AG08396 (cell line): Measurements from ENCODE around the gene GPR135.
A peak's percentile ranks its signal among the peaks of the same experiment; 100 is the strongest.

Source experiments
- DNase-seq: peaks from one replicate; pipeline ENCODE4 v3.0.0; 2012; ENCODE audit warnings: low spot score, mixed read lengths

Gene GPR135, protein sequence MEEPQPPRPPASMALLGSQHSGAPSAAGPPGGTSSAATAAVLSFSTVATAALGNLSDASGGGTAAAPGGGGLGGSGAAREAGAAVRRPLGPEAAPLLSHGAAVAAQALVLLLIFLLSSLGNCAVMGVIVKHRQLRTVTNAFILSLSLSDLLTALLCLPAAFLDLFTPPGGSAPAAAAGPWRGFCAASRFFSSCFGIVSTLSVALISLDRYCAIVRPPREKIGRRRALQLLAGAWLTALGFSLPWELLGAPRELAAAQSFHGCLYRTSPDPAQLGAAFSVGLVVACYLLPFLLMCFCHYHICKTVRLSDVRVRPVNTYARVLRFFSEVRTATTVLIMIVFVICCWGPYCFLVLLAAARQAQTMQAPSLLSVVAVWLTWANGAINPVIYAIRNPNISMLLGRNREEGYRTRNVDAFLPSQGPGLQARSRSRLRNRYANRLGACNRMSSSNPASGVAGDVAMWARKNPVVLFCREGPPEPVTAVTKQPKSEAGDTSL

DNA sequence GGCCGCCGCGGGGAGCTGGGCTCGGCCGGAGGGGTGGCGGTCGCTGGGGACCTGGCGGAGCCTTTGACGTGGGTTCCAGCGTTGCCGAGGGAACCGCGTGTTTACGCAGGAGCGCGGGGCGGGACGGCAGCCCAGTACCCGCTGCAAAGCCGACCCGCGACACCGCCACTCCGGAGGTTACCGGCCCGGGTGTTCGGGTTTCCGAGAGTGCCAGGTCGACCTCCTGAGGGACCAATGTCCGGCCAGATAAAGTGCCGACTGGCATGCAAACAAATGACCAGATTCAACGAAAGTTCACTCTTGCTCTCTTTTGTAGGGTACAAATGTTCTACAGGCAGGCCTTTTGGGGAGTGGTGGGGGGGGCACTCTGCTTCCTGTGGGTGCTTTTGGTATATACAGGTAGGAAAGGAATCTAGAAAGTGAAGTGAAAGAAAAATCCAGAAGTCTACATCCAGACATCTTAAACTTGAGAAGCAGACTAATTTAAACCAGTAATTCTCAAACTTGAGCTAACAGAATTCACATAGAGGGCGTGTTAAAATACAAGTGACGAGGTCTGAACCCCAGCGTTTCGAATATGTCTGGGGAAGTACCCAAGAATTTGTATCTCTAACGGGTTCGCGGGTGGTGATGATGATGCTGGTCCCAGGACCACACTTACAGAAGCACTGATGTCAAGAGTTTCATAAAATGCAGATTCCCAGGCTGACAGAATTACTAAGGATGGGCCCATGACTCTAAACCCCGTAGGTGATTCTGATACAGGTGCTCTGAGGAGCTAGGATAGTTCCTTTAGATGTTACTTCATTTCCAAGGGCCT lies at the start of gene GPR135:
Gene GPR135, minus strand, starts transcription at position 65 of the 820 bp plus-strand sequence. CDS start 154 bp downstream, outside the sequence.
- peak; percentile 8 for DNase-seq

DNA sequence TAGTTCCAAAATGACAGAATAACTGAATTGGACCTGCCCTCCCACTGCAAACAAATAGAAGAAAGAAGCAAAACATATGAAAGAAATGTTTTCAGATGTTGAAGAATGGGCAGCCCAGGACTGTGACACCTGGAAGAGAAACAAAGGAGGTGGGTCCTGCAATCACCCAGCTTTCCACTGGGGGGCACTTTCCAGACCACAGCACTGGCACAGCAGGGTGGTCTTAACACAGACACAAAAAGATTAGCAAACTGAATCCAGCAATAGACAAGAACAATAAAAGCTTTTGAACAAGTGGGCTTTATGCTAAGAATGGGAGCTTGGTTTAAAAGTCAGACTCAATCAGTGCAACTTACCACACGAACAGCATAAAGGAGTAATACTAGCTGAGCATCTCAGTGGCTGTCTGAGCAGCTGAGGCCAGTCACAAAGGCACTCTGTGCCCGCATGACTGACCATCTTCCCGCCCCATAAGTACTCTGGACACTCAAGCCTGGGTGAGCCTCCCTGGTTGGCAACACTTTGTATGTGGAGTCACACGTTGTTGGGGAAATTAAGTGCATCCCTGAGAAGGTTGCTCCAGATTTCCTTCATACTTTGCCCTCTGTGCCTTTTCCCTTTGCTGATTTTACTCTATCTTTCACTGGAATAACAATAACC lies 46.9 kb upstream of the GPR135 start:
- no peak for DNase-seq

DNA sequence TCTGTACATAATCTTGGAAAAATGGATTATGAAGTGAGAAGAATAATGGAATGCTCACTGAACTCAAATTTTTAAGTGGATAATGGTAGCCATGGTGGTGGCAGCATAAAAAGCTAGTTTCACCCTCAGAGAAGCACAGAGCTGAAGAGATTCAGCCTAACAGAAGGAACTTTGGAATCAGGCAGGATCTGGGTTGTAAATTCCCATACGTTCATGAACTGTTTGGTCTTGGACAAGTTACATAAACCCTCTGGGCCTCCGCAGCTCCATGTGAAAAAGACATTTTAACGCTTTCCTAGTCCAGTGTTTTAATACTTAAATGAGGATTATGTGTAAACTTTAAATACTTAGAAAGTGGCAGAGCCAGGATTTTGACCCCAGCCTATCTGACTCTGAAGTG lies 45.8 kb upstream of the GPR135 start:
- no peak for DNase-seq

DNA sequence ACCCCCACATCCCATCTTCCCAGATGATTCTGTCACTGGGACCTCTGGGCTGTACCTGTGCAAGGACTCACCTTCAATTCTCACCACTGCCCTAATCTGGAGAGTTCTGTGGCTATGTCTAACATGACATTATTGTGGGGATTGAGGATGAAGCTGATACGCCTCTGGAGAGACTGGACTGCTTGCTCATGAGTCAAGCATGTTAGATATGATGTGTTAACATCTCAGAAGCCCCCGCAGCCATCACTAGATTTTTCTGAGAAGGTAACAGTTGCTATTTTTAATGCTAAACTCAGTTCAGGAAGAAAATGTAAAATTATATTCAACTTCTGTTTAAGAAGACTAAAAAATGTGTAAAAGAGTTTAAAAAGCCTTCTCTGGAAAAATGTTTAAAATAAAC lies 44.8 kb upstream of the GPR135 start:
- DNase-seq, result no peak

DNA sequence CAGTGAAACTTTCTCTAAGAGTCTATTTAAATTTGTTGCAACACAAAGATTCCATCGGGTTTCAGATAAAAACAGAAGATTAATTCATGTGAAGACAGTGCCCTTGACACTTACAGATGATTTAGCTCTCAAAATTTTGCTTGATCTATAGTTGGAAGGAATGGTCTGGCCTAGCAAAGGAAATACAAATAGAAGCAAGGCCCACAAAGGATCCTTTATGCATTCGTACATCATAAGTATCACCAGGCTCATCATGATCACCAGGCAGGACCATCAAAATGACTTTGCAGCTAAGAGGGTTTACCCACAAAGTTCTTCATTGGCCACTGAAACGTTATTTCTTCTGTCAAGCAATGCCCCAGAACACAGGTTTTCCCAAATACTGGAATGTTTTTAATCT lies 43.9 kb upstream of the GPR135 start:
- no peak for DNase-seq

DNA sequence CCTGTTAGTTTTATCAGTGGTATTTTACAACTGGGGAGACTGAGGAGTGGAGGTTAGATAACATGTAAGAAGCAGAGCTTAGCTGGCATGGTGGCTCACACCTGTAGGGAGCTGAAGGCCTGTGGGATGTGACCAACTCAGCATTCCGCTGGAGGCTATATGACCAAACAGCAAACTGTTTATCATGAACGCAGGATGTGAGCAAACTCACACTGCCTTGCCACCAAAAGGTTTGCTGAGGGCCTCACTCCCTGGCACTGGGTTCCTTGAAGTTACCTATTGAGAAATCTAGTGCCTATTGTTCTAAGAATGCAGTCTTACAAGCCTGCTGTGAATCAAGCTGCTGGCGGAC lies 42.5 kb upstream of the GPR135 start:
- DNase-seq, result no peak

DNA sequence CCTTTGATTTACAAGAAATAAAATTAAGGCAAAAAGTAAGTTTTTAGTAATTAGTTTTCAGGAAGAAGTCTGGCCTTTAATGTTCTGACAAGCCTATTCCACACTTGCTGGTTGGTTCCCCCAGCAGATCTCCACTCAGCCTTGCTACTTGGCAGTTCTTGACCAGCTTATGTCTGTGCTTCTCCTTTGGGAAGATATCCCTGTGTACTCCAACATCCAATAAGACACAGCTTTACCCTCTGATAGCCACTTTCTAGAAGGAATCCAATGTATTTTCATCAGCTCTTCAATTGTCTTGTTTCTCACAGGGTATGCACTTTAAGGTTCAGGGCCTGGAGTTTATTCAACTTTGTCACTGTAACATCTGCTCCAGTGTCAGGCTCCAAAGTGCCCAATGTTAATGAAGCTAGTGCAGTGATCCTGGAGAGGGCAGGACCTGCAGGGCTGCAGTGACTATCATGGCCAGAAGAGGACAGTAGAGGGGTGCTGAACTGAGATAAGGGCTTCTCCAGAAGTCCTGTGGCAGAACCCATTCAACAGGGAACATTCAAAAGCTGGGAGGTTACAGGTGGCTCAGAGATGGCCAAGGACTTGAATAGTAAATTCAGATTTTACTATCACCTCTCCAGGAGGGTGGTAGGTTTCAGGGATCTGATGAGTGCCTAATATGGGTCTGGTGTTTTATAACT lies 42.0 kb upstream of the GPR135 start:
- peak; percentile 60 for DNase-seq

DNA sequence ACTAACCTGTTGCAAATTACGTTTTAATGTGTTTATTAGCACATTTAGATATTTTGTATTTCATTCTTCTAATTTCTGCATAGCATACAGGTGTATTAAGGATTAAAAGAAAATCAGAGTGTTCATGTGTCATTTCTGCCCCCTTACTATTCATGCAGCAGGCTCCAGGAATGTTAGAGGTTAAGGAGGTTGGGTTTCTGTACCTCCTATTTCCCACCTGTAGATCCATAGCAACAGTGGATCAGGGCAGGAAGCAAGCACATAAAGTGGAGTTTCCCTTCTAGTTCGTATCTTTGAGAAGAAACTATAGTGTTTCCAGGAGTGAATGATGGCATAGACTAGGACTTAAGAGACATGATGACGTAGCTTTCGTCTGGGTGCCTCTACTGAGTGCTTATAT lies 38.1 kb upstream of the GPR135 start:
- DNase-seq, result no peak

DNA sequence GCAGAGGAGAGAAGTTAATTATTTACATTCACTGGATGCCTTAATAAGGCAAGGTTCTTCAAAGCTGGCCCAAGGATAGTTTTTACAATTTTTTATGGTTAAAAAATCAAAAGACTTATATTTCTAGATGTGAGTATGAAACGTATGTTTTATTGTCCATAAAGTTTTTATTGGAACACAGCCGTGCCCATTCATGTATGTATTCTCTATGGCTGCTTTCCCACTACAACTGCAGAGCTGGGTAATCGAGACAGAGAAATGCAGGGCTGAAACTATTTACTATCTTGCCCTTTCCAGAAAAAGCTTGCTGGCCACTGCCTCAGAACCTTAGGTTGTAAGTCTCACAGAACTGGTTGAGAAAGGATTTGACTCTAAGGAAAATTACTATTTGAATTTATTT lies 35.6 kb upstream of the GPR135 start:
- no peak for DNase-seq

DNA sequence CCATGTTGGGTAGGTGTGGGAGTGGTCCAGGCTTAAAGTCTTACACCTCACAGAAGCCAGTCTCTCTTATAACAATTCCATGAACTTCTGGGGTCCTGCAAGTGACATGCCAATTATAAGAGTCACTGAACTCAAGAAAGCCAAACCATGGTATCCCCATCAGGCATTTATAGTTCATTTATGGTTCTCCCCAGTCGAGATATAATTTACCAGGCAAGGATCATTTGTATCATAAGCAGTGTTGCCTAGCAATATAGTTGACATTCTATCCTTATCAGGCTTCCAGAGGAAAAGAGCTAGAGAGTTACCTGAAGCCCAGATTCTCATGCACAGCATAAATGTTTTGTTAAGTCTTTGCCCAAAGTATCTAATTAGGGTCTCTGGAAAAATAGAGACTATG lies 27.2 kb upstream of the GPR135 start:
- DNase-seq, result no peak

DNA sequence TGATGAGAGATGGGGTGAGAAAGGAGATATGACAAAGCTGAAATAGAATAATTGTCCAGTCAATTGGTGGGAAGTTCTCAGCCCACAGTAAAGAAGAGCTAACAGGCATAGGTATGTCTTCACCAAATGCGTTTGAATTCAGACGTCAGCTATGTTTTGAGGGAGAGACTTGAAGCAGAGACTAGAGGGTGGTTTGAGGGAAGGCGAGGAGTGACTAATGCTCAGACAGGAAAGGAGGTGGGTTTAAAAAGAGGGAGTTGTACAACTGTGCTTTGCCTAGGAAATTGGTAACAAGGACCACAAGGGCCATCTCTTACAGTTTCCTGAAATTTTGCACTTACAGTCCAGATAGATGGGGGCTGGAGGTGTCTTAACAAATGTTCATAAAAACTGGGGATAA lies 25.6 kb upstream of the GPR135 start:
- no peak for DNase-seq

DNA sequence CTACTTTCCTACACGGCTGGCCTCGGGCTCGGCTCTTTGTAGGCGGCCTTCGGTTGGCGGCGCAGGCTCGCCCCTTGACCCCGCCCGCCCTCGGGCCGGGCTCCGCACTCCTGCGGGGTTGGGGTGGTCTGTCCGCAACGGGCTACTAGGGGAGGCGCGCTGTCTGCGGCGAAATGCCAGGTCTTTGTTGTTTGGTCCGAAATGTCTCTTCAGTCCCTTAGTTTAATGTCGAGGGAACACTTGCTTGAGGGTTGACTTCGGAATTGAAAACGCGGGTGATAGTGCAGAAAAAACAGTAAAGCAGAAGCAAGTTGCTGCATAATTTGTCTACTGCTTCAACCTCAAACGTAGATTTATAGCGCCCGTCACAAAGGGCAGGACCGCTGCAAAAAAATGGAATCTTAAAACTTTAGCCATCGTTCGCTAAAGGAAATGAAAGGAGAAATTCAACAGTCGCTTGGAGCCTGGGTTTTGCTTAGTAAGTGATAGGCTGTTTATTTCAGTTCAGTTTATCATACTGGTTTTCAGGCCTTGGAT lies 19.5 kb upstream of the GPR135 start:
- DNase-seq, result no peak

DNA sequence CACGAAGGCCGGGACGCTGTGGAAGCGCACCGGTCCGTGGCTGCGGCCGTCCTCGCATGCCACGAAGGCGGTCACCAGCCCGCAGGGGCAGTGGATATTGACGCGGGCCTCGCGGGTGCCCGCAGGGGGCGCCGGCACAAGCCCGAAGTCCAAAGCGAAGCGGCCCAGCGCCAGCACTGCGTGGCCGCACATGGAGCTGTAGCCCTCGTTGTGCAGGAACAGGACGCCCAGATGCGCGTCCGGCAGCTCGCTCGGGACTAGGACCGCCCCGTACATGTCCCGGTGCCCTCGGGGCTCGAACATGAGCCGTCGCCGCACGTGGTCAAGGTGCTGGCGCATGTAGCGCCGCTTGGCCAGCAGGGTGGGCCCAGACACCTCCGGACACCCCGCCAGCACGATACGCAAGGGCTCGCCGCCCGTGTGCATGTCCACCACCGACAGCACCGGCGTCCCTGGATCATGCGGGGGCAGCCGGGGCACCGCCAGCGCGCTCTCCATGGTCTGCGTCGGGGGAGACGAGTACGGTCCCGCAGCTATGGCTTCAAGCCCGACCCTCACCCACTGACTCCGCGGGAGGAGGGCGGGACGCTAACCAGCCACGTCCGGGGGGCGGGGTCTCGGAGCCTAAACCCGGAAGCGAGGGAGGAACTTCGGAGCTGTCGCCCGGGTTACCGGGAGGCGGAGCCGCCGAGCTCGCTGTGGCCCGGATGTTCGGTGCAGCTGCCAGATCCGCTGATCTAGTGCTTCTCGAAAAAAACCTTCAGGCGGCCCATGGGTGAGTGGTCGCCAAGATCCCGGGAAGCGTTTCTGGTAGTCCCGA lies 18.8 kb upstream of the GPR135 start, which contains the start of the genes JKAMP and L3HYPDH:
Gene JKAMP, plus strand, starts transcription at position 699 of the 820 bp plus-strand sequence. Its CDS starts 73 bp downstream, at position 772.
Gene L3HYPDH, minus strand, starts transcription at position 590 of the 820 bp plus-strand sequence. Its CDS starts 92 bp downstream, at position 498.
- peak; percentile 95 for DNase-seq

DNA sequence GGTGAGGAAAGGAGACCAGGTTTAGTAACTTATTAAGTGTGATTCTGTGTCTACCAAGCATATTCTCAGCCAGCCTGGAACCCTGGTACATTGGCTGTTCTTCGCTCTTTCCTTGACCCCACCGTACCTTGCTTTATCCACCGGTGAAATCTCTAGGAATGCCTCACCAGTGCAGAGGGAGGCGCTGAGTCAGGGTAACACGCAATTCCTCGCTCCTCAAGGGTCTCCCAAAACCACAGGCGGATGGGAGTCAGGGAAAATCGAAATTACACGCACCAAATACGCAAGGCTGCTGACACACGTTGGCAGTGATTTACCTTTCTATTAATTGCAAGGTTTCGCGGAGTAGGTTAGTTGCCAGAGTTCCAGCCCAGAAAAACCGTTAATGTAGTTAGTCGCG lies 18.2 kb upstream of the GPR135 start:
- DNase-seq, result peak; percentile 34

DNA sequence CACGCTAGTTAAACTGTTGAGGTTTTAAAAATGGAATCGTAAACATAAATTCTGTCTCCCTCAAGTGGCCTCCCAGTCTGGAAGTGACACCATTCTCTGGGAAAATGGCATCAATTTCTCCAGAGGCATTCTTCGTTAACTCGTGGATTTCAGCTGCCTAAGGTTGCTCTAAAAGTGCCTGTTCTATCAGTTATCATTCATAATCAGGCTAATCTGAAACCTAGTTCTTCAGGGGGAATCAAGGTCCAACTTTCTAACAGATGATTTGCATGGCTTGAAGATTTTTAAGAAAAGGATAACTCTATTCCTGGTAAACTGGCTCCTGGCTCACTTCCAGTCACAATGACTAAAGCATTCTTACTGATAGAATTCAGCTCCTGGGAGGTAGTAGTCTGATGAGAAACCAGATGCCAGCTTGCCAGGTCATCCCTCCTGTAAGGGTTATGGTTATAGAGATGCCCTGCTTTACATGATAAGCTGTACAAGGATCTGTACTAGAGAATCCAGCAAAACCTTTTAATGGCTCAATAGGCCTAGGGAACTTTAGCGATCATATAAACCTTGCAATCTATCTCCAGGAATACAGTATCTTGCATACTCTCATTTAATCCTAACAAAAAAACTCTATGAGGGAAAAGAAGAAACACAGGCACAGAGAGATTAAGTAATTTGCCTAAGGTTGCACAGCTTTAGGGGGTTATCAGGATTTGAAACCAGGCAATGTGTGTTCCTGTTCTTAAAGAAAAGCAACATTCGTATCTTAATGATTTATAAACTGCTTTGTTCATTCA lies 17.6 kb upstream of the GPR135 start:
- DNase-seq, result peak; percentile 74

DNA sequence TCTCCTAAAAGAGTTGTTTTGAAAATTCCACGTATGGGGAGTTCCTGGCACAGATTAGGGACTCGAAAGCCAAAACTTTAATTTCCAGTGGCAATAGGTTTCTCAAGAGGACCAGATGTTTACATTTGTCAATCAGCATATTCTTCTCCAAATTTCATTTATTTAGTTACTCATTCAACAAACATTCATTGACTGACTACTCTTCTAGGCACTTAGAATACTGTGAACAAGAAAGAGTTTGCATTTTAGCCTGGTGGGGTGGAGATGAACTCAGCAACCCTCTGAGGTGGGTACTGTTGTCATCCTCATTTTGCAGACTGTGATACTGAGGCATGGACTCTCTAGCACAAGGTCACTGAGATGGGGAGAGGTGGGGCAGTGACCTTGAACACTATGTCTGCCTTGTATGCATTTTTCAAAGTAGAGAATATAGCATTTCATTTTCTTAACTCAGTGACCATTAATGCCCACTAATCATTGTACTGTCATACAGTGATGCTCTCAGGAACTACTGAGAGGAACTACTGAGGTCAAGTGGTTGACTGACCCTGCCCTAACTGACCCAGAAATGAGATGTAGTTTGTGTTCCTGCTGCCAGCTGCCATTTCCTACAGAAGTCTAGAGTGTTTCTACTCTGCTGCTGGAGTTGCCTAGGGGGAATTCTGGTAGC lies 16.8 kb upstream of the GPR135 start:
- peak; percentile 20 for DNase-seq

DNA sequence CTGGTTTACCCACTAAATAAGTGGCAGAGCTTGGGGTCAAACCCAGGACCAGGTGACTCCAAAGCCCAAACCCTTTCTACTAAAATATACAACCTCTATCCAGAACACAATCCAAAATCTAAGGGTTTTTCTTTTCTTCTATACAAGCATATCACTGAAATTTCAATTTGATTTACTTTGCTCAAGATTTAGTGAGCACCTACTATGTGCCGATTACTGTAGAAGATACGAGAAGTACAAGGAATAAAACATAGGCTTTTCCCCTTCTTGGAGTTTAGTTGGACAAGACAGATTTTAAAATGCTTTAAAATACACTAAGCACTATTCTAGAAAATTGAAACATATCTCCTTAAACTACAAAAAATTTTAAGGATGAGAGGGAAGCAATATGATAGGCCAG lies 16.2 kb upstream of the GPR135 start:
- DNase-seq, result no peak

DNA sequence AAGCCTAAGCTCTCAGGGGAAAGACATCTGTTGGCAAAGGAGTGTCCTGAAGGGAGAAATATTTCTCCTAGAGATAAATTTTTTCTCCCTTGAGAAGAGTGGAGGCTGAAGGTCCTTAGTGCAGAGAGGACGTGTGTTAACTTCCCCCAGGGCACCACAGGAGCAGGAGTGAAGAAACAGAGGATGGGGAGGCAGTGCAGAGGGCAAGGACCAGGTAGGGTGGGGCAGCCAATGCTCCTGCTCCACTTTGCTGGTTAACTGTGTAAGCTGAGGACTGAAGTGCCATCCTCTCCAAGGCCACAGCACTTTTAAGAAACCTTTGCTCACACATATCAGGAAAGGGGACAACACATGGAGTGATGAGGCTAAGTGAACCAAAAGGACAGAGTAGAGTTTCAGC lies 15.0 kb upstream of the GPR135 start:
- DNase-seq, result no peak

DNA sequence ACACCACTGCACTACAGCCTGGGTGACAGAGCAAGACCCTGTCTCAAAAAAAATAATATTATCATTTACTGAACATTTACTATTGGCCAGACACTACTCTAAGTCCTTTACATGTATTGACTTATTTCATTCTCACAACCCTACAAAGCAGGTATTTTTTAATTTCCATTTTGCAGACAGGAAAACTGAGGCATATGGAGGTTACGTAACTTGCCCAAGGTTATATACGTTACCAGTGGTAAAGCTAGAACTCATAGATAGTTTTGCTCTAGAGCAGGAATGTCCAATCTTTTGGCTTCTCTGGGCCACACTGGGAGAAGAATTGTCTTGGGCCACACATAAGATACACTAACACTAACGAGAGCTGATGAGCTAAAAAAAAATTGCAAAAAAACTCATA lies 13.4 kb upstream of the GPR135 start:
- no peak for DNase-seq
